Cardiac muscle cell (in vitro differentiated cells and primary cell): ENCODE data around the gene MORN4. TPM values are rescaled to one million over a fixed set of nuclear protein-coding genes. Genes with fewer than 3 reads are reported as not detected.
A peak's percentile ranks its signal among the peaks of the same experiment; 100 is the strongest.

ENCODE experiments used
- DNase-seq, 2 donors: peaks; one replicate each; pipeline versions ENCODE4 v3.0.0 to v3.0.0-alpha.2; 2010 to 2017; ENCODE audit warnings: low read depth in 1 of 2, low spot score in 1 of 2
- H3K27ac ChIP-seq: fragments of 200-600 bp; sonication (generic); 2 replicates; pipeline ENCODE4 v1.5.1; 2016
- H3K27me3 ChIP-seq: fragments of 200-600 bp; sonication (generic); 2 replicates; pipeline ENCODE4 v1.6.0; 2016; ENCODE audit warnings: control low read depth
- H3K36me3 ChIP-seq: fragments of 200-600 bp; sonication (generic); 2 replicates; pipeline ENCODE4 v1.5.1; 2016; ENCODE audit warnings: control low read depth
- H3K4me1 ChIP-seq: fragments of 200-600 bp; sonication (generic); 2 replicates; pipeline ENCODE4 v1.8.1; 2017; ENCODE audit warnings: low read depth, mild to moderate bottlenecking, mixed run types
- H3K4me3 ChIP-seq: fragments of 200-600 bp; sonication (generic); 2 replicates; pipeline ENCODE4 v1.5.1; 2016; ENCODE audit warnings: mild to moderate bottlenecking
- H3K9me3 ChIP-seq: fragments of 200-600 bp; sonication (generic); 2 replicates; pipeline ENCODE4 v1.5.1; 2017; ENCODE audit warnings: low read depth, mild to moderate bottlenecking, control low read depth
- CTCF ChIP-seq: IDR thresholded peaks from 2 replicates; pipeline ENCODE4 v1.5.1; 2012; ENCODE audit warnings: low read depth, mild to moderate bottlenecking, low read length
- polyA plus RNA-seq: library from polyadenylated mRNA; unstranded; fragments of >200 nt; fragmentation: Nextera tagmentation; extraction: Ambion mirVana; gene quantifications from 2 replicates; pipeline ENCODE4 v1.2.1, GENCODE V29; 2016
- total RNA-seq: library from RNA; depleted of rRNA; stranded (reverse); fragments of >200 nt; gene quantifications from 2 replicates; pipeline ENCODE4 v1.2.3, GENCODE V29; 2016

MORN4 gene
- total and polyA plus RNA-seq, 2 experiments from 2014 or later = 18.7 to 48.1 TPM

- Histone ChIP-seq H3K36me3 (no peaks in the 10 kb centered on the region), H3K4me3 (no peak overlapping the region), H3K9me3 (no peaks in the 10 kb centered on the region), H3K27me3 (no peaks in the 10 kb centered on the region), H3K4me1 (no peaks in the 10 kb centered on the region), H3K27ac (no peak overlapping the region)
- DNase-seq = no peak
- TF ChIP-seq CTCF = no peak
These were observed 5.1 kb downstream of the MORN4 start for GRCh38 chr10:97628228-97628627.

- Histone ChIP-seq H3K4me1 (no peaks in the 10 kb centered on the region), H3K9me3 (no peaks in the 10 kb centered on the region), H3K27me3 (no peaks in the 10 kb centered on the region), H3K36me3 (no peaks in the 10 kb centered on the region), H3K27ac (peak overlapping the region; percentile 53), H3K4me3 (no peak overlapping the region)
- DNase-seq = no peak
- no peak for TF ChIP-seq CTCF
These were observed 5.6 kb downstream of the MORN4 start for GRCh38 chr10:97627731-97628130.

GRCh38 chr10:97623277-97623676, 10.0 kb downstream of the MORN4 start:
- H3K9me3 ChIP-seq = no peaks in the 10 kb centered on the region
- DNase-seq = no peak
- TF ChIP-seq CTCF = no peak
- no peak overlapping the region for H3K4me3 ChIP-seq
- H3K27me3 ChIP-seq = no peaks in the 10 kb centered on the region
- H3K4me1 ChIP-seq = no peaks in the 10 kb centered on the region
- no peaks in the 10 kb centered on the region for H3K36me3 ChIP-seq
- no peak overlapping the region for H3K27ac ChIP-seq

GRCh38 chr10:97618733-97619132, 14.6 kb downstream of the MORN4 start:
- TF ChIP-seq CTCF = no peak
- H3K27me3 ChIP-seq = no peaks in the 10 kb centered on the region
- no peak for DNase-seq
- no peaks in the 10 kb centered on the region for H3K4me1 ChIP-seq
- H3K4me3 ChIP-seq = no peak overlapping the region
- no peaks in the 10 kb centered on the region for H3K36me3 ChIP-seq
- no peak overlapping the region for H3K27ac ChIP-seq
- no peaks in the 10 kb centered on the region for H3K9me3 ChIP-seq

GRCh38 chr10:97618285-97618684, 15.0 kb downstream of the MORN4 start:
- Histone ChIP-seq H3K27ac (no peak overlapping the region), H3K4me1 (no peaks in the 10 kb centered on the region), H3K27me3 (no peaks in the 10 kb centered on the region), H3K36me3 (no peaks in the 10 kb centered on the region), H3K4me3 (no peak overlapping the region), H3K9me3 (no peaks in the 10 kb centered on the region)
- DNase-seq = no peak
- TF ChIP-seq CTCF = no peak

GRCh38 chr10:97612386-97612785, 20.9 kb downstream of the MORN4 start:
- H3K4me1 ChIP-seq = peaks cover 12% of the 10 kb centered on the region
- H3K9me3 ChIP-seq = no peaks in the 10 kb centered on the region
- peak; percentile 33 to 70 for DNase-seq
- H3K27ac ChIP-seq = no peak overlapping the region
- no peaks in the 10 kb centered on the region for H3K27me3 ChIP-seq
- H3K36me3 ChIP-seq = no peaks in the 10 kb centered on the region
- no peak overlapping the region for H3K4me3 ChIP-seq
- peak; percentile 35 for TF ChIP-seq CTCF
